BE2C (cell line): Measurements from ENCODE around the gene MTMR11.
"Not testable (repeated sequence)": the region's sequence is repeated elsewhere in the genome, so short reads cannot be mapped to it uniquely, and the experiment has no call there.

Experiments used
- DNase-seq: peaks from one replicate; pipeline ENCODE4 v3.0.0-alpha.2; 2020
- H3K27me3 ChIP-seq: fragments of 250-450 bp; sonication (Bioruptor Pico); 2 replicates; pipeline ENCODE4 v1.5.1; 2020; ENCODE audit warnings: mild to moderate bottlenecking
- H3K36me3 ChIP-seq: fragments of 250-450 bp; sonication (Bioruptor Pico); 2 replicates; pipeline ENCODE4 v1.5.1; 2020; ENCODE audit warnings: mild to moderate bottlenecking
- H3K4me1 ChIP-seq: fragments of 250-450 bp; sonication (Bioruptor Pico); 2 replicates; pipeline ENCODE4 v1.5.1; 2020
- H3K4me3 ChIP-seq: 2 replicates; pipeline ENCODE4 v1.5.1; 2011; ENCODE audit warnings: low read depth, low read length
- H3K9me3 ChIP-seq: fragments of 250-450 bp; sonication (Bioruptor Pico); 2 replicates; pipeline ENCODE4 v1.5.1; 2020
- TF ChIP-seq, protein P1 (sequence below): IDR thresholded peaks from 2 replicates; pipeline ENCODE4 v1.5.1; 2012; ENCODE audit warnings: mild to moderate bottlenecking, low read depth, low read length

The MTMR11 gene

DNA sequence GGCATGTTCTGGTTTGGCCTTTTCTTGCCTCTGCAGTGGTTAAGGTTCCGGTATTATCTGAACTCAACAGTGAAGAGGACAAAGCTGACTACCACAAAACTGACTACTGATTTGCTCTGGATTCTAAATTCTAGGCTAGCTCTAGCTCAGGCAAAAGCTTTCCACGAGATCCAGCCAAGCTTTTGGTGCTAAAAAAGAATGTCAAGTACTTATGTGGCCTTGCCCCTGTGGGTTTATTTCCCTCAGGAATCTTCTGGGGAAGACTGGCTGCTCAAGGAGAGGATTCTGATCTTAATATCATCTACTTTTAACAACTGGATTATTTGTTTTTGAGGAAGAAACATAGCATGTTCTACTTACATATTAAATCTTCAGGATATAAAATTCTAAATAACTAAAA is 26.1 kb upstream of the MTMR11 start:
- Histone ChIP-seq H3K4me1 (no peaks in the 10 kb centered on the region), H3K4me3 (no peak overlapping the region), H3K9me3 (peaks cover 5% of the 10 kb centered on the region), H3K36me3 (peaks cover 71% of the 10 kb centered on the region), H3K27me3 (no peaks in the 10 kb centered on the region)
- TF ChIP-seq, protein P1, sequence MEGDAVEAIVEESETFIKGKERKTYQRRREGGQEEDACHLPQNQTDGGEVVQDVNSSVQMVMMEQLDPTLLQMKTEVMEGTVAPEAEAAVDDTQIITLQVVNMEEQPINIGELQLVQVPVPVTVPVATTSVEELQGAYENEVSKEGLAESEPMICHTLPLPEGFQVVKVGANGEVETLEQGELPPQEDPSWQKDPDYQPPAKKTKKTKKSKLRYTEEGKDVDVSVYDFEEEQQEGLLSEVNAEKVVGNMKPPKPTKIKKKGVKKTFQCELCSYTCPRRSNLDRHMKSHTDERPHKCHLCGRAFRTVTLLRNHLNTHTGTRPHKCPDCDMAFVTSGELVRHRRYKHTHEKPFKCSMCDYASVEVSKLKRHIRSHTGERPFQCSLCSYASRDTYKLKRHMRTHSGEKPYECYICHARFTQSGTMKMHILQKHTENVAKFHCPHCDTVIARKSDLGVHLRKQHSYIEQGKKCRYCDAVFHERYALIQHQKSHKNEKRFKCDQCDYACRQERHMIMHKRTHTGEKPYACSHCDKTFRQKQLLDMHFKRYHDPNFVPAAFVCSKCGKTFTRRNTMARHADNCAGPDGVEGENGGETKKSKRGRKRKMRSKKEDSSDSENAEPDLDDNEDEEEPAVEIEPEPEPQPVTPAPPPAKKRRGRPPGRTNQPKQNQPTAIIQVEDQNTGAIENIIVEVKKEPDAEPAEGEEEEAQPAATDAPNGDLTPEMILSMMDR: no peak
- no peak for DNase-seq

DNA sequence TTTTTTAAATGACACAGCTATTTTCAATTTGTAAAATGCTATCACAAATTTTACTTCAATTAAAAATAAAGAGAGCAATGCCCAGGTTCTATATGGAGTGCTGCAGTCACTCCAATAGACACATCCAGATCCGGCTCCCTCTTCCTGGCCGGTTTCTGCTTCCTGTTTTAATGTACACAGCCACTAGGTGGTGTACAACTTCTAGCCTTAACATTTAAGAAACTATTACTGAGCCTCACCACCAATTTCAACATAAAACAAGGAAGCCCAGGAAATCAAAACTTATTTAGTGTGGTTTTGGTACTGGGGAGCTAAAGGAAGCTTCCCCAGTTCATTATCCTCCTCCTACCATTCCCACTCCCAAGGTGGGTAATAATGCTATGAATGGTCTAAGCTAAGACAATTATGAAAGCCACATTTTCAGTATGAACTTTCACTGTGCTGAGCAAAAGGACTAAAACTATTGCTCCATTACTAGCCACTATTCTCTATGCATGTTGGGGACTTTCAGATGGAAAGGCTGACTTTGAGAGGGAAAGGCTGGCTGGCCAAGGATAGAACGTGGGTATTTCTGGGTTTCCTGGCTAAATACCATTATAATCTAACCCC is 25.5 kb upstream of the MTMR11 start:
- no peak overlapping the region for H3K4me3 ChIP-seq
- peaks cover 69% of the 10 kb centered on the region for H3K36me3 ChIP-seq
- TF ChIP-seq, protein P1: peak; percentile 71
- H3K9me3 ChIP-seq: peaks cover 7% of the 10 kb centered on the region
- no peaks in the 10 kb centered on the region for H3K4me1 ChIP-seq
- H3K27me3 ChIP-seq: no peaks in the 10 kb centered on the region
- peak; percentile 50 for DNase-seq

DNA sequence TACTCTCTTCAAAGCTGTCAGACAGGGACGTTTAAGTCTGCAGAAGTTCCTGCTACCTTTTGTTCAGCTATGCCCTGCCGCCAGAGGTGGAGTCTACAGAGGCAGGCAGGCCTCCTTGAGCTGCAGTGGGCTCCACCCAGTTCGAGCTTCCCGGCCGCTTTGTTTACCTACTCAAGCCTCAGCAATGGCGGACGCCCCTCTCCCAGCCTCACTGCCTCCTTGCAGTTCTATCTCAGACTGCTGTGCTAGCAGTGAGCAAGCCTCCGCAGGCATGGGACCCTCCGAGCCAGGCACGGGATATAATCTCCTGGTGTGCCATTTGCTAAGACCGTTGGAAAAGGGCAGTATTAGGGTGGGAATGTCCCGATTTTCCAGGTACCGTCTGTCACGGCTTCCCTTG is 20.9 kb upstream of the MTMR11 start:
- H3K36me3 ChIP-seq: peaks cover 38% of the 10 kb centered on the region

DNA sequence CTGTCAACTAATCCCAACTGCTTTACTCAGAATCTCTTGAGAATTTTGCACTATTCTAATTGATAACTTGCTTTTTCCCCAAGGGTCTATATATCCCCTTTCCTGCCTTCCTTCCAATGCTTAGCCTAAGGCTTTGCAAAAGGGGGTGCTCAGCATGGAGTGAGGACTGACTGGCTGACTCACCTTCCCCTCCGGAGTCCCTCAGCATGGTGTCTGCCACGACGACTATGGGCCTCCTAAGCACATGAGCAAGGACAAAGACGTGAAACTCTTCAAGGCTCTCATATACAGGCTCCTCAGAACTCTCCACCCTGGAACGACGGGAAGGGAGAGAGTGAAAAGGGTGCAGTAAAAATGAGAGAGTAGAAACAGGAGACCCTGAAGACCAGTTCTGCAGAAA is 13.2 kb upstream of the MTMR11 start:
- Histone ChIP-seq H3K4me1 (no peaks in the 10 kb centered on the region), H3K27me3 (no peaks in the 10 kb centered on the region), H3K4me3 (no peak overlapping the region), H3K36me3 (peaks cover 38% of the 10 kb centered on the region), H3K9me3 (no peaks in the 10 kb centered on the region)
- TF ChIP-seq, protein P1: no peak
- DNase-seq: no peak

More for the DNA sequence above, 20.9 kb upstream of the MTMR11 start:
- H3K4me3 ChIP-seq, DNase-seq, H3K27me3 ChIP-seq, H3K4me1 ChIP-seq, H3K9me3 ChIP-seq: not testable (repeated sequence)

DNA sequence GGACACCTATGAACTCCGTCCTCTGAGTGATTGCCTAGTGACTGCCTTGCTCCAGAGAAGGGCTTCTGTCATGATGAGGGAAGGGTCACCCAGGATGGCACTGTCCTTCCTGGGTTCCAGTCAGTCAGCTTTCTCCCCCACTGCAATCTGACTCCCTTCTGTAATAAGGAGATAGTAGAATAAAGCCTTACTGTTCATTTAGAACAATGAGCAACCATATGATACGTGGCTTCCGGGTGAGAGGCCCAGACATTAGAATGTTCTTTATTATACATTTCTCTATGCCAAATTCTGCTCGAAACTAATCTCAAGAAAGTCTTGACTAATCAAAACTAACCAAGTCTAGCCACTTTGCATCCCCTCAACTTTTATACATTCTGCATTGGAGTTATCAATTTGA is 8.5 kb upstream of the MTMR11 start:
- Histone ChIP-seq H3K36me3 (peaks cover 42% of the 10 kb centered on the region), H3K9me3 (no peaks in the 10 kb centered on the region), H3K4me1 (peaks cover 2% of the 10 kb centered on the region; the same call in 1 of the 2 replicates), H3K27me3 (no peaks in the 10 kb centered on the region), H3K4me3 (no peak overlapping the region)
- no peak for DNase-seq
- TF ChIP-seq, protein P1: no peak

DNA sequence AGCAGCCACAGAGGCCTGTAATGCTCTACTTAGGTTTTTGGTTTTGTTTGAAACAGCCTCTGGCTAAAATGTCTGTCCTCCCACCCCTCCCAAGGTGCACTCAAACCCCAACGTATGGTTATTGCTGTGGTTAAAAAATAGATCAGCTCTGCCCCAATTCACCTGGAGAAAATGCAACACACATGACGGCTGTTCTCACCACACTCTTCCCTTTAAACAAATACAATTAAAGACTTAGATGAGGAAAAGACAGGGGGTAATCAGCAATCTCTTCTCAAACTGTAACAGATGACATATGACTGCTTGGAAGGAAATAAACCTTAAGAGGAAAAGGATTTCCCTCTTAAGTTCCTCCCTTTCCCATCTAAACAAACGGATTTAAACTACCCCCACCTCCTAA is 6.2 kb upstream of the MTMR11 start:
- no peak for DNase-seq
- TF ChIP-seq, protein P1: no peak
- Histone ChIP-seq H3K4me1 (peaks cover 4% of the 10 kb centered on the region), H3K9me3 (no peaks in the 10 kb centered on the region), H3K36me3 (peaks cover 28% of the 10 kb centered on the region), H3K4me3 (no peak overlapping the region), H3K27me3 (no peaks in the 10 kb centered on the region)
